GM04503 (cell line): ENCODE results near the gene CACNB2.
"Not testable (repeated sequence)": the region's sequence is repeated elsewhere in the genome, so short reads cannot be mapped to it uniquely, and the experiment has no call there.

ENCODE experiments used
- DNase-seq: peaks from one replicate; pipeline ENCODE4 v3.0.0-alpha.2; 2012; ENCODE audit warnings: low read depth

CACNB2 gene

GRCh38 chr10:18145652-18146051 is 5.4 kb downstream of the CACNB2 start:
- DNase-seq = no peak

- DNase-seq = no peak
Observed at GRCh38 chr10:18149196-18149800, 9.1 kb downstream of the CACNB2 start.

- no peak for DNase-seq
Observed at GRCh38 chr10:18151356-18151890, 11.2 kb downstream of the CACNB2 start.

- not testable (repeated sequence) for DNase-seq
Observed at GRCh38 chr10:18153381-18153780, 13.2 kb downstream of the CACNB2 start.

- no peak for DNase-seq
Observed at GRCh38 chr10:18155321-18155720, 15.1 kb downstream of the CACNB2 start.

GRCh38 chr10:18156797-18157196 is 16.6 kb downstream of the CACNB2 start:
- not testable (repeated sequence) for DNase-seq

DNA sequence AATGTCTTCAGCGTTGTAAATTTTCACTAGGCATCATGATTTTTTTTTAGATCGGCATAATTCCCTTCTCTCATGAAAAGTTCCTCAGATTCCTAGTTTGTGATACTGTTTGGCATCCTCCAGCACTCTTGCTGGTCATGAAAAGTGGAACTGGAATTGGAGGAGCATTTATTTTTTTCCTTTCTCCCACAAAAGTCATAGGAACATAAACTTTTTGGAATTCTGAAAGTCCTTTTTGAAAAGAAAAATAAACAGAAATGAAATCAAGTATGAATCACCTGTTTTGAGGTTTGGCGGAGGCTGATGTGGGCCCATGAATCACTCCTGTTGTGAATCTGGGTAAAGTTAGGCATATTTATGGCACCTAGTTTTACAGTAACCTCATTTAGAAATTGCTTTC is 17.7 kb downstream of the CACNB2 start:
- no peak for DNase-seq

GRCh38 chr10:18158773-18159265 is 18.6 kb downstream of the CACNB2 start:
- DNase-seq = no peak

GRCh38 chr10:18159557-18159956 is 19.3 kb downstream of the CACNB2 start:
- no peak for DNase-seq

DNA sequence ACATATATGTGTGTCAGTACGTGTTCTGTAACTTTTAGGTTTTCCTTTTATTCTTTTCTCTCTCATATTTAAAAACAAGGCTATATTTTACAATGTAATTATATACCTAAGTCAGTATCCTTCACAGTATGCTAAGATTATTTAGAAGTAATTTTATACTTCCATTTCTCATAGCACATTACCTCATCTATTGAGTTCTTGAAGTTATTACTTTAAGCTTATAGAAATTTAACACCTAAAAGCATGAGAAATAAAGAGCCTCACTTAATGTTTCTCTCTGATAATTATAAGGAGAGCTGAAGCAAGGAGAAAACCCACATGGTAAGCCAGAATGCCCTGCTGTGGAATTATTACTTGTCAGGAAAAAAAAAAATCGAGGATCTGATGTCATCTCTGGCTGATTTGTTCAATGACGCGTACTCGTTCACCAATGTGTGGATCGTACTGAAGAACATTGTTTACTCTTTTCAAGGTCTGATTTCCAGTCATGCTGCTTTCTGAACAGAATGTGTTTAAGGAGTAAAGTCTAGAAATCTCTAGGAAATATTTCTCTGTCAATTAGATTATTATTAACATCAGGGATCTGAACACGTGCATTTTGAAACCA is 21.9 kb downstream of the CACNB2 start:
- no peak for DNase-seq

- DNase-seq = no peak
Observed at GRCh38 chr10:18164093-18164492, 23.9 kb downstream of the CACNB2 start.

- DNase-seq = no peak
Observed at GRCh38 chr10:18164748-18165361, 24.6 kb downstream of the CACNB2 start.

DNA sequence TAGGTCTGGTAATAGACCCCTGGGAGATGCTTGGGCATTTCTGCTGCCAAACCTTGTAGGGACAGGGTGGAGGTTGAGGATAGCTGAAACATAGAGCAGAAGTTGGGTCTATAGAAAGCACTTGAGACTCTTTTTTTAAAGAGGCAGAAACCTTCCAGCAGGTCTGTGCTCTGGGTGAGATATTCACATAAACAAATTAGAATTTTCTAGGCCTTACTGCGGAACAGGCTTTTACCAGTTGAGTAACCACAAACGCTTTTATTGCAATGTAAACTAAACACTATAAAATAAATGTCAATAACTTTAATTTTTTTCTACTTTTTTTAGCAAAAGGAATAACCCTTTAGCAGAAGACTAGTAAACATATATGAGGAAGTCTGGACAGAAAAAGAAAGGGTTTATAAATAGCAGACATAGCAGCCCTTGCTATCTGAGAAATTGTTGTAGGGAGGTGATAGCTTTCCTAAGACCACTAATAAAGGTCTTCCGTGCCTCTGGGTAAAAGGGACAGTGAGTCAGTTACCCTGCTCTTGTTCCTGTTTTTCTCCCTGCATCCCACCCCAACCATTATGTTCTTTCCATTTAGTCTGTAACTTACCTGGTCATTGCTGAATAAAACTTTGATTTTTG is 38.7 kb downstream of the CACNB2 start:
- no peak for DNase-seq

DNA sequence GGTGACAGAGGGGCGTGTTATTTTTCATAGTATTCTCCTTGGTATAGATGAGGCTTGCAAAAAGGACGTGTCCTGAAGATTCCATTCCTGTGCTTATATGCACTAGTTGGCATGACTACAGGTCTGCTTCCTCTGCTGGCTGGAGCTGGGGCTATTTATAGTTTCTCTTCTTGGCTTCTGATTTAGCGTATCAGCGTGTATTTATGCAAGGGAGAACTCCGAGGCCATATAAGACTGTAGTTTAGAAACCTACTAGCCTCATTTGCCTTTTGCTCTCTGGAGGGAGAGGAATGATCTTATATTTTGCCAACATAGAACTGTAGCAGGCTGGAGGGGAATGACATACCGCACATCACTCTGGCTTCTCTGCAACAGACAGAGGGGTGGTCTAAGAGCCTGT is 39.7 kb downstream of the CACNB2 start:
- DNase-seq = no peak

DNA sequence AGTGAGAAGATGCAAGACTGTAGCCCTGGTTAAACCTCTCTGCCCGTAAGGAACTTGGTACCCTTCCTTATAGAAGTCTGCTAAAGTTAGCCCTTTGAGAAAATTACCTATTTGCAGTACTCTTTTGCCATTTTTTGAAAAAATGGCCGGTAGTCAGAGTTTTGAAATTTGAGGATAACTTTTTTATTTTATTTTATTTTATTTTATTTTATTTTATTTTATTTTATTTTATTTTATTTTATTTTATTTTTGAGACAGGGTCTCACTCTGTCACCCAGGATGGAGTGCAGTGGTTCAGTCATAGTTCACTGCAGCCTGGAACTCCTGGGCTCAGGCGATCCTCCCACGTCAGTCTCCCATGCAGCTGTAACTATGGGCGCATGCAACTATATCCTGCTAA is 41.2 kb downstream of the CACNB2 start:
- DNase-seq = not testable (repeated sequence)

DNA sequence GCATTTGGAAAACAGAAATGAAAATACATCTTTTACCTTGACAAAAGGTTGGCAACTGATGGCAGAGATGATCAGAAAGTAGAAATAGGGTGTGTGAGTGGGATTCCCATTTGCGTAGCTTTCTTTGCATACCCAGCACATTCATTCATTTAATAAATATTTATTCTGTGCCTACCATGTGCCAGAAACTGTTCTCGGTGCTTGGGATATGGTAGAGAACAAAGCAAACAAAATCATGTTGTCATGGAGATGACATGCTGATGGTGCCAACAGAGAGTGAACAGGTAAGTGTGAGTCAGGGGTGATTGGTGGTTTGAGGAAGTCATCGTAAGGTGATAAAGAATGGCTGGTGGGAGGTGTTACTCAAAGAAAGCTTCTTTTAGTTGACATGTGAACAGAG is 45.4 kb downstream of the CACNB2 start:
- no peak for DNase-seq

DNA sequence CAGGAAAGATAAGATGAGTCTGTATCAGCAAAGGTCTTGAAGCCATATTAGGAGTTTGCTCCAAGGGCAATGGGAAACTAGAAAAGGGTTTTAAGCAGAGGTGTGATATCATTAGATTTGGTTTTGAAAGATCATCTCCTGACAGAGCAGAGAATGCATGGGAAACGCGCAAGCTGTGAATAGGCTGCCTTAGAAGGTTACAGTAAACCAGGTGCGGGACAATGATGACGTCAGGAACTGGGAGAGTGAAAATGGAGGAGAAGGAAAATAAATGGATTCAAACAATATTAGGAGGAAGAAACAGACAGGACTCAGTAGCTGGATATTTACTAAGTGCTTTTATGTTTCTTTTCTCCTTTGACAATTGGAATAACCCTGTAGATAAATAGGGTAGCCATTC is 50.6 kb downstream of the CACNB2 start:
- DNase-seq = no peak

- no peak for DNase-seq
Observed at GRCh38 chr10:18194634-18195033, 54.4 kb downstream of the CACNB2 start.

DNA sequence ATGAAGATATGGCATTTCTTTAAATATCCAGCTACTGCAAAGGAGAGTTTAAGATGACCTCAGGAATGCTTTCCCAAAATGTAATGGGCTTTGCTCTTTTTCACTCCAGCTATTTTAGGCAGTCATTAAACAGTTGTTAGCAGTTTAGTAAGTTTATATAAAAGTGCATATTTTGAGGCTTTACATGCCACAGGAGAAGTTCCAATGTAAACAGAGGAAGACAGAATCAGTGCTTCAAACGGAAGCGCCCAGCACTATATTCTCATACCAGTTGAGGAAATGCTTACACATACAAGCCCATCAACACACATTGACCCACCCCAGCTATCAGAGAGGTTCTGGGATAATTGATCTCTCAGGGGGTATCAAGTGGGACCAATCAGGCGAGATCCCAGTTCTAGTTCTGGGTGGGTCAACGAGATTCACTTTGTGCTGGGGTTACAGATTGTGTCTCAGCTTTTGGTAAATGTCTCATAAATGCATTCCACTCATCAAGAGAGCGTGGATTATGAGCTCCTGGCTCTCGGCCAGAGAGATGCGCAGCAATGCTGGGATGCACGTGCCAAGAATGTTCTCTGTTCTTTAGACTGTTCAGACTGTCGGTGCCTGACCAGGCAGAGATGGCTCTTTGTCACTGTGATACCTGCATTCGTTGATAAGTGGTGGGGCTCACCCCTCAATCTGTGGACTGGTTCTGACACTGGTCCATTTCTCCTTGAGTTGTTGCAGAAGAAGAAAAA is 55.0 kb downstream of the CACNB2 start:
- no peak for DNase-seq

DNA sequence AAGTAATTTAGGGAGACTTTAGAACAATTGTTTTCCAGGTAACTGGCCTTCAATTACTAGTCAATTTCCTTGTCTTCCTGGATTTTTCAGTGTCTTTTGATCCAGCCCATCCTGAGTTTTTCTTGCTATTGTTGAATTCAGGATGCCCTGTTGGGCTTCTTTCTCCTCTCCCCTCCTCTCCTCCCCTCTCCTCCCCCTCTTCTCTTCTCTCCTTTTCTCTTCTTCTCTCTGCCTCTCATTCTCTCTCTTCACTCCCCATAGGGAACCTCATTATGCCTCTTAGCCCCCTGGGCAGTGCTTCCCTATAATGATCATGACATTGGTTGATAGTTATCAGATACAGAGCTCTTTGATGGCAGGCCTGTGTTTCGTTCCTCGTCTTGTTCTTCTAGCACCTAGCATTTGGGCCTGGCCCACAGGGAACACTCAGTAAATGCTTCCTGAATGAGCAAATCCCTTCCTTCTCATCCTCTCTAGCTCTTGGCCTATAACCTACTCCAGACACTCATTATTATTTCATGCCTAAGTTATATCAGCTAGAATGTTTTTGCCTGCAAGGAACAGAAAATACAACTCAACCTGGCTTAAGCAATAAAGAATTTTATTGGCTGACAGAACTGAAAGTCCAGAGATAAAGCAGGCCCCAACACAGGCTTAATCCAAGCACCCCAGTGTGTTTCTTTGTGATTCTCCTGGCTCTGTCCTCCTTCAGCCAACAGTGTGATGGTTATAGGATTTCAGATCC is 56.8 kb downstream of the CACNB2 start:
- no peak for DNase-seq

DNA sequence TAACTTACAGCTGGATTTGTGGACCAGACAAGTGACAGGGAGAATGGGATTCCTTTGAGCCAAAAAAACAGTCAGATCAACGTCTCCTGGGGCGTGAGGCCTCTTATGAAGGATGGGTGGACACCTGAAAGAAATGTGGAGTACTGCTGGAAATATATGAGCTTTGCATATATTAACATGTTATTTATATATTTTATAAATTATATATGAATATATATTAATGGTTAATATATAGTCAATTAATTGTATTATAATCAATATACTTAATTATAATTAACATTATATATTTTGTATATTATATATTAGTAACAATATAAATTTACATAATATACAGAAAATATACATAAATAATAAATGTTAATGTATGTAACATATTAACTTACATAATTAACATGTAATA is 57.5 kb downstream of the CACNB2 start:
- no peak for DNase-seq
